ENCODE results near the gene CLDN17.

DNA sequence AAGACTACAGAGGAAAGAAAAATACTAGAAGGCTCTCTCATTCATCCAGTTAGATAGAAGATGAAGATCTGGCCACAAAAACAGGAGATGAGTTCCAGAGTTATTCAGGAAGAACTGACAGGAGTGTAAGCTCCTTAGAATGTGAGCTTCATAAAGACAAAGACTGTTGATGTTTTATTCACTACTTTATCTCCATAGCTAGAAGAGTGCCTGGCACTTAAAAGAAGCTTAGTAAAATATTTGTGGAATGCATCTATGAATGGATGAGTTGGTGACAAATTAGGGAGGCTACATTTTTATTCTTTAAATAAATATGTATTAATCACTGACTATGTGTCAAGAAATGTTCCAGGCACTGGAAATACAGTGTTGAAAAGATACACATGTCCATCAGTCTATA, 13.8 kb downstream of the CLDN17 start:
- TF ChIP-seq ZFP30 (CRISPR knock-in tag; IDR thresholded peaks at IDR 0.05) (no peak), RARB (CRISPR knock-in tag; IDR thresholded peaks at IDR 0.05) (no peak), GLIS3 (CRISPR knock-in tag; IDR thresholded peaks at IDR 0.05) (no peak)
- TF ChIP-seq, protein P1, sequence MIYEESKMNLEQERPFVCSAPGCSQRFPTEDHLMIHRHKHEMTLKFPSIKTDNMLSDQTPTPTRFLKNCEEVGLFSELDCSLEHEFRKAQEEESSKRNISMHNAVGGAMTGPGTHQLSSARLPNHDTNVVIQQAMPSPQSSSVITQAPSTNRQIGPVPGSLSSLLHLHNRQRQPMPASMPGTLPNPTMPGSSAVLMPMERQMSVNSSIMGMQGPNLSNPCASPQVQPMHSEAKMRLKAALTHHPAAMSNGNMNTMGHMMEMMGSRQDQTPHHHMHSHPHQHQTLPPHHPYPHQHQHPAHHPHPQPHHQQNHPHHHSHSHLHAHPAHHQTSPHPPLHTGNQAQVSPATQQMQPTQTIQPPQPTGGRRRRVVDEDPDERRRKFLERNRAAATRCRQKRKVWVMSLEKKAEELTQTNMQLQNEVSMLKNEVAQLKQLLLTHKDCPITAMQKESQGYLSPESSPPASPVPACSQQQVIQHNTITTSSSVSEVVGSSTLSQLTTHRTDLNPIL (CRISPR knock-in tag; IDR thresholded peaks at IDR 0.05; ENCODE audit: low read depth), result no peak

Measured in SK-N-SH treated with all-trans-retinoic acid at 6 μM for 48 hours (cell line).